GM21717 (cell line): ENCODE results near the gene GRB10.
"Not testable (repeated sequence)": the region's sequence is repeated elsewhere in the genome, so short reads cannot be mapped to it uniquely, and the experiment has no call there.

Experiments
- ATAC-seq: cut with Tn5 transposase; IDR thresholded peaks from one replicate; pipeline ENCODE4 v1.9.1; 2021; ENCODE audit warnings: mild to moderate bottlenecking, moderate library complexity; ENCODE audit not compliant: unreplicated experiment

The GRB10 gene

DNA sequence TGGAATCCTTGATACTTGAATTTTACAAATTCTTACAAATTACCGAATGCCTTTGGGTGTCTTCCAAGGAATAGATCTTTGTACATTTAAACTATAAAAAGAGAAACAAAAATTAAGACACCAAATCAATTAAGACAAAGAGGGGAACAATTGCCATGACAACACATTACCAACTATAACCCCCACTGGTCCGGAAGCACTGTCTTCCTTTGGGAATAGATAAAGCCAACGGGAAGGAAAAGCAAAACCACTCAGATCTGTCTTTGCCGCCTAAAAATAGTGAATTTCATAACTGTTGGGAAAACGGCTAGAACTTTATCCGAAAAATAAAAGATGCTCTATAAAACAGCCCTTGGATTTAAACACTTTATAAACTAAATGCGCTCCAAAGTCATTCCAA lies 37.4 kb downstream of the GRB10 start:
- no peak for ATAC-seq

GRCh38 chr7:50743893-50744292 lies 38.8 kb downstream of the GRB10 start:
- ATAC-seq, result no peak

DNA sequence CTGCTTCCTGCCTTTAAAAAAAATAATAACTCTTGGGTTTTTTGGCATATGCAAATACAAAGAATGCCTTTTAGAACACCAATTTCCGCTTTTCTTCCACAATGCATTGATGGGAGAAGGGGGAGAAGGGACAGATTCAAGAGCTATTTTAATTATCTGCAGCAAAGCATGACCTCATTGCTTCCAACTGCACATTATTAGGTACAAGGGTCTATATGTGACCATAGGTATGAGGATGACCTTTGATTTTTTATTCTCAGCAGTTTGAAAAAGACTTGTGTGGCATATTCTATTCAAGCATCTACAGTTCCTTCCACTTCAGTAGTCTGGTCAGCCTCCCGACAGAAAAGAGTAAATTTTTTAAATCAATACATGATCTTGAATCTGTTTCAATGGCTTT lies 39.7 kb downstream of the GRB10 start:
- no peak for ATAC-seq

GRCh38 chr7:50742401-50742800 lies 40.3 kb downstream of the GRB10 start:
- no peak for ATAC-seq

- no peak for ATAC-seq
Observed at GRCh38 chr7:50739744-50740435, 42.8 kb downstream of the GRB10 start.

- ATAC-seq, result no peak
Observed at GRCh38 chr7:50738932-50739331, 43.8 kb downstream of the GRB10 start.

GRCh38 chr7:50735836-50736235 lies 46.9 kb downstream of the GRB10 start:
- ATAC-seq, result not testable (repeated sequence)

- ATAC-seq, result no peak
Observed at GRCh38 chr7:50735333-50735732, 47.4 kb downstream of the GRB10 start.

- ATAC-seq, result no peak
Observed at GRCh38 chr7:50734246-50734645, 48.5 kb downstream of the GRB10 start.

DNA sequence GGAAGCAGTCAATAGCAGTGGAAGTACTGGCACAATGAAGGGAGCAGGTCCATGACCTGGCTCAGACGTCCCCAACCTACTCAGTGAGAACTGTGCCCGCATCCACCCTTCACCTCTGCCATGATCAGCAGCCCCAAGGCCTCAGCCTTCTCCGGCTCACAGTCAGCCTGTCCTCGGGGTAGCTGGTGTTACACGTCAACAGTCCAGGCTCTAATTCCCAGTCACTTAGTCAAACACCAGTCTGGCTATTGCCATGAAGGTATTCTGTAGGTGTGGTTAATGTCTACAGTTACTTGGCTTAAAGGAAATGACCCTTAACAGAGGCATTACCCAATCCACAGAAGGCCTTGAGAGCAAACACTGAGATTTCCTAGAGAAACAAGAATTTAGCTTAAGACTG lies 49.1 kb downstream of the GRB10 start:
- ATAC-seq, result no peak

GRCh38 chr7:50731703-50732582 lies 50.8 kb downstream of the GRB10 start:
- no peak for ATAC-seq

DNA sequence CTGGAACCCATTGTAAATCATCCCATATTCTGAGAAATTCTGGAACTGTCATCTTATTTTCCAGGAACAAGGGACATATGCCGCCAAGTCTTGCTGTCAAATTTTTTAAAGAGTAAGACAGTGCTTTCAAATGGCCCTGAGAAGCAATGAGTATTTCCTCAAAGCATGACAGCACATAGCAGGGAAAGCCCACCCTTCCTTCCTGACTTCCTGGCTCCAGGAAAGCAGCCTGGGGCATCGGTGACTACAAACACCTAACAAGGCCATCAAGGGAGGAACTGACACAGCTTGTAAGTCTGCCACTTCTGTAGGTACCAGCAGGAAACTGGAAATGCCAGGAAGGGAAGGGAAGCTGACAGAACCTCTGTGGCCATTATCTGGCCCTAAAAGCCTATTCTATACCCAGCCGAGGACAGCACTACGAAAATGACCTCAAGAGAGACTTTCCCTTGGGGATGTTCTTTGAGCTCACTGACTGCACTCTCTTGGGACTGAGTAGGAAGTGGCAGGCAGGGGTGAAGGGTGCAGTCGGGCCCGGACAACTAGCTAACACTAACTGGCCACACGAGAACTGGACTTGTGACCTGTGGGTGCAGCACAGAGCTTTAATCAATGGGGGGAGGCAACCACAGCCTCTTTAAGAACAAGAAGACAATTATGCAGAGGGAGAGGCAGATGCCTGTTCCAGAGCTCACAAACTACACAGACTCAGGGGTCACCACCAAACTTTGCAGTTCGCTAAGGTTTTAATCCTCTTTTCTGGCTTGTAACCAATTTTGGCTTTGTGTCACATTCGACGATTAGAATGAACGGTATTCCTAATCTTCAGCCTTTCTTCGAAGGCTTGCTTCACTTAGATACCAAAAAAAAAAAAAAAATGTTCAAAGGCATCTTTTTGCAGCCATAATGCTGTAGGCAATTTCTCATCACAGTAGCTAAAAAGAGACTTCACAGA lies 52.0 kb downstream of the GRB10 start:
- ATAC-seq, result no peak

GRCh38 chr7:50729962-50730361 lies 52.7 kb downstream of the GRB10 start:
- ATAC-seq, result no peak

- ATAC-seq, result no peak
Observed at GRCh38 chr7:50728184-50728583, 54.5 kb downstream of the GRB10 start.

- no peak for ATAC-seq
Observed at GRCh38 chr7:50727711-50728110, 55.0 kb downstream of the GRB10 start.

- no peak for ATAC-seq
Observed at GRCh38 chr7:50727072-50727471, 55.6 kb downstream of the GRB10 start.

DNA sequence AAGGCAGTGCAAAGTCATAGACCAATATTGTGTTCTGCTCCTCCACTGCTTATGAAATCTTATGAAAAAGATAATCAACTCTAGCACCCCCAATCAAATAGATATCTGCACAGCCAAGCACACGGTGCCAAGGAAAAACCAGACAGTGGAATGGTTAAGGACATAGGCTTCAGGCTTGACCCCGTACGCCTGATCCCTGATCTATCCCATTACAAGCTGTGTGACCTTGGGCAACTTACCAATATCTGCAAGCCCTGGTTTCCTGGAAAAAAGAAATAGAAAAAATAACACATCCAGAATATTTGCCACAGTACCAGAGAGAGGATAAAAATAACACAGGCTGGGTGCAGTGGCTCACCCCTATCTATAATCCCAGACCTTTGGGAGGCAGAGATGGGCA lies 56.9 kb downstream of the GRB10 start:
- no peak for ATAC-seq

DNA sequence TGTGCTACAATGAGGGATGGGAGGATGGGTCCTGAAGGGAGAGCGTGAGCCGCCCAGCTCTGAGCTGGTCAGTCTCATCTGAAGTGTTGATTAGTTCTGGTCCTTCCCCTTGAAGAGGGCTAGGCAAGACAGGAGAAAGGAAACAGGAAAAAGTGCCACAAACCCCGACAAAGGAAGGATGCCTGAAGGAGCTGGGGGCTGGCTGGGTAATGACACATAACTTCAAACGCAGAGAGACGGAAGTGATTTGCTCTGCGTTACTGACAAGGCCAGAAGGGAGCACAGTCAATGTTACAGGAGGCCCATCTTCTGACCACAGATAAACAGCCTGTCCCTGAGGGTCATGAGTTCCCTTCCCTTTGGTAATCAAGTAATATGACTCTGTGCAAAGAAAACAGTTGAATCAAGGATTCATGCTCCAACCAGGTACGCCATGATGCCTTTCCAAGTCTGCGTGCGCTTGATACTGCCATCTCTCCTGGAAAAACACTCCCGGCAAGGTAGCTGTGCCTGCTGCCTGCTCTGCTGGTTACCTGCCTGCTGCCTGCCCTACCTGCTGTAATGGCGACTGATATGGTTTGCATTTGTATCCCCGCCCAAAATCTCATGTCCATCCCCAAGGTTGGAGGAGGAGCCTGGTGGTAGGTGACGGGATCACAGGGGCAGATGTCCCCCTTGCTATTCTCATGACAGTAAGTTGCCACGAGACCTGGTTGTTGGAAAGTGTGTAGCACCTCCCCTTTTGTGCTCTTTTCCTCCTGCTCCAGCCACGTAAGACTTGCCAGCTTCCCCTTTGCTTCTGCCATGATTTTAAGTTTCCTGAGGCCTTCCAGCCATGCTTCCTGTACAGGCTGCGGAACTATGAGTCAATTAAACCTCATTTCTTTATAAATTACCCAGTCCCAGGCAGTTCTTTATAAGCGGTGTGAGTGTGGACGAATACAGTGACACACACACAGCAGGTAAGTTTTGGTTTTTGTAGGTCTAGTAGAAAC lies 57.9 kb downstream of the GRB10 start:
- ATAC-seq, result no peak

DNA sequence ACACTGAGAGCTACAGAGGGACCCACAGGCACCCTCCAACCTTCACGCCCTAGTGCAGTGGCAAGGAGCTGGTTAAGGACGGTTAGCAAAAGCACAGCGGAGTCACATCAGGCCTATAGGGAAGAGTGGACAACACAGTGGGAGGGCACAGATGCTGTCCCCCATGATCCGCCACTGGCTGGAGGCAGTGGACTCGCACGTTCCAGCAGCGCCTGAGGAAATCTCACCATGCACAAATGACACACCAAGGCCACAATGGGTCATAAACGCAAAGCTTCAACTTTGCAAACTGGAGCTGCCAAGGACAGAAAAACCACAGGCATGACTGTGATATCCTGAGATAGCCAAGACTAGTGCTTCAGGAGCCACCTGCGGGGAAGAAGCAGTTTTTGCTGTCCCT lies 58.8 kb downstream of the GRB10 start:
- no peak for ATAC-seq

GRCh38 chr7:50723173-50723572 lies 59.5 kb downstream of the GRB10 start:
- no peak for ATAC-seq
